Nephron progenitor cell (in vitro differentiated cells): ENCODE data around the gene YAE1.

Source experiments
- DNase-seq: peaks from one replicate; pipeline ENCODE4 v3.0.0; 2021
- H3K27ac Mint-ChIP-seq: 2 replicates; pipeline ENCODE4 v1.8.0; 2021; ENCODE audit warnings: mild to moderate bottlenecking, moderate library complexity, mixed read lengths
- H3K27me3 Mint-ChIP-seq: 2 replicates; pipeline ENCODE4 v1.8.0; 2021; ENCODE audit warnings: mild to moderate bottlenecking, low read depth, mixed read lengths; ENCODE audit not compliant: poor library complexity
- H3K36me3 Mint-ChIP-seq: 2 replicates; pipeline ENCODE4 v1.8.0; 2021; ENCODE audit warnings: low read depth, mixed read lengths
- H3K4me1 Mint-ChIP-seq: 2 replicates; pipeline ENCODE4 v1.8.0; 2021; ENCODE audit warnings: mixed read lengths
- H3K4me3 Mint-ChIP-seq: 2 replicates; pipeline ENCODE4 v1.8.0; 2021; ENCODE audit warnings: mild to moderate bottlenecking, moderate library complexity, mixed read lengths
- H3K9me3 Mint-ChIP-seq: 2 replicates; pipeline ENCODE4 v1.8.0; 2021; ENCODE audit warnings: mild to moderate bottlenecking, moderate library complexity, mixed read lengths
- CTCF ChIP-seq: fragments of 200-600 bp; sonication (generic); IDR thresholded peaks from 2 replicates; pipeline ENCODE4 v1.5.0; 2021; ENCODE audit warnings: antibody characterized with exemption

The YAE1 gene

GRCh38 chr7:39606941-39607340 lies 40.7 kb downstream of the YAE1 start:
- DNase-seq, result no peak
- peaks cover 5% of the 10 kb centered on the region for H3K9me3 Mint-ChIP-seq
- H3K4me3 Mint-ChIP-seq, result no peak overlapping the region
- peaks cover 12% of the 10 kb centered on the region for H3K4me1 Mint-ChIP-seq
- peaks cover 4% of the 10 kb centered on the region for H3K36me3 Mint-ChIP-seq
- no peak overlapping the region for H3K27ac Mint-ChIP-seq
- H3K27me3 Mint-ChIP-seq, result peaks cover 39% of the 10 kb centered on the region
- no peak for TF ChIP-seq CTCF

GRCh38 chr7:39607865-39608264 lies 41.7 kb downstream of the YAE1 start:
- Mint-ChIP-seq H3K4me3 (no peak overlapping the region), H3K27me3 (peaks cover 43% of the 10 kb centered on the region), H3K4me1 (peaks cover 12% of the 10 kb centered on the region), H3K27ac (no peak overlapping the region), H3K36me3 (peaks cover 4% of the 10 kb centered on the region), H3K9me3 (peaks cover 5% of the 10 kb centered on the region)
- no peak for TF ChIP-seq CTCF
- no peak for DNase-seq

GRCh38 chr7:39608278-39608677 lies 42.1 kb downstream of the YAE1 start:
- Mint-ChIP-seq H3K4me1 (peaks cover 12% of the 10 kb centered on the region), H3K4me3 (no peak overlapping the region), H3K9me3 (peaks cover 5% of the 10 kb centered on the region), H3K36me3 (peaks cover 4% of the 10 kb centered on the region), H3K27me3 (peaks cover 43% of the 10 kb centered on the region), H3K27ac (no peak overlapping the region)
- DNase-seq, result no peak
- no peak for TF ChIP-seq CTCF

GRCh38 chr7:39609113-39609934 lies 43.1 kb downstream of the YAE1 start:
- peak; percentile 60 for DNase-seq
- peak; percentile 24 for TF ChIP-seq CTCF
- peak overlapping the region; percentile 70 for H3K4me3 Mint-ChIP-seq
- H3K27me3 Mint-ChIP-seq, result peaks cover 46% of the 10 kb centered on the region
- peaks cover 5% of the 10 kb centered on the region for H3K9me3 Mint-ChIP-seq
- peaks cover 16% of the 10 kb centered on the region for H3K4me1 Mint-ChIP-seq
- no peak overlapping the region for H3K27ac Mint-ChIP-seq
- H3K36me3 Mint-ChIP-seq, result peaks cover 4% of the 10 kb centered on the region

- TF ChIP-seq CTCF, result no peak
- Mint-ChIP-seq H3K4me1 (peaks cover 16% of the 10 kb centered on the region), H3K36me3 (peaks cover 4% of the 10 kb centered on the region), H3K9me3 (peaks cover 5% of the 10 kb centered on the region), H3K27ac (peak overlapping the region; percentile 2), H3K27me3 (peaks cover 47% of the 10 kb centered on the region), H3K4me3 (peak overlapping the region; percentile 67)
- DNase-seq, result no peak
Observed at GRCh38 chr7:39609935-39610263, 43.7 kb downstream of the YAE1 start.

- TF ChIP-seq CTCF, result no peak
- Mint-ChIP-seq H3K27ac (no peak overlapping the region), H3K4me1 (peaks cover 16% of the 10 kb centered on the region), H3K4me3 (no peak overlapping the region), H3K9me3 (no peaks in the 10 kb centered on the region), H3K27me3 (peaks cover 39% of the 10 kb centered on the region), H3K36me3 (peaks cover 4% of the 10 kb centered on the region)
- DNase-seq, result no peak
Observed at GRCh38 chr7:39613577-39613976, 47.4 kb downstream of the YAE1 start.
